PC-9 (cell line): ENCODE data around the gene IPPK.

ENCODE experiments used
- CTCF ChIP-seq: fragments of 200-600 bp; sonication (generic); conservative IDR thresholded peaks from 2 replicates; pipeline ENCODE4 v1.6.1; 2017; ENCODE audit warnings: mixed run types, antibody characterized with exemption, mild to moderate bottlenecking, moderate library complexity
- EZH2 ChIP-seq: fragments of 200-600 bp; sonication (generic); IDR thresholded peaks from 2 replicates; pipeline ENCODE4 v1.8.0; 2017; ENCODE audit warnings: antibody characterized with exemption, low read depth

- TF ChIP-seq CTCF (no peak), EZH2 (no peak)
Observed at GRCh38 chr9:92709240-92709639, 39.3 kb upstream of the IPPK start.
